ENCODE data around the gene KCTD10. TPM values are rescaled to one million over a fixed set of nuclear protein-coding genes. Genes with fewer than 3 reads are reported as not detected.

KCTD10 gene
- total and polyA plus RNA-seq, 10 of the 15 experiments (the other 5 are each of a cell fraction or from before 2014, with no cell fraction given) = 5.6 to 52.0 (median 34.2) TPM

DNA sequence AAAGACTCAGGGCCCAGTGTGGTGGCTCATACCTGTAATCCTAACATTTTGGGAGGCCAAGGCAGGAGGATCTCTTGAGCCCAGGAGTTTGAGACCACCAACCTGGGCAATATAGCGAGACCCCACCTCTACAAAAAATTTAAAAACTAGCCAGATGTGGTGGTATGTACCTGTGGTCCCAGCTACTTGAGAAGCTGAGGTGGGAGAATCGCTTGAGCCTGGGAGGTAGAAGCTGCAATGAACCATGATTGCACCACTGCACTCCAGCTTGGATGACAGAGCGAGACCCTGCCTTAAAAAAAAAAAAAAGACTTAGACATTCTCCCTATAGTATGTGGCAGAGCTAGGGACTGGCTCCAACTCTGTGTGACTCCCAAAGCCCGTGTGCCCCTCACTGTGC, 3.3 kb upstream of the KCTD10 start:
- Histone ChIP-seq H3K79me2 (ENCODE audit: control insufficient read depth, insufficient read depth, low read length) (peaks cover 30% of the 10 kb centered on the region), H3K9ac (ENCODE audit: control insufficient read depth, insufficient read depth, low read length) (no peak overlapping the region), H3K4me3 (no peak overlapping the region), H2AFZ (ENCODE audit: control insufficient read depth, low read depth, low read length) (no peak overlapping the region), H3K4me2 (ENCODE audit: control insufficient read depth, insufficient read depth) (no peak overlapping the region), H3K27ac (ENCODE audit: control insufficient read depth, insufficient read depth) (no peak overlapping the region), H3K9me3 (replicated peaks; ENCODE audit: control insufficient read depth, insufficient read depth, low read length) (no peaks in the 10 kb centered on the region), H3K36me3 (ENCODE audit: control insufficient read depth in 2 of 2, insufficient read depth in 2 of 2, low read length in 1 of 2) (peaks cover 0 to 4% of the 10 kb centered on the region in 2 experiments; a peak in 2 of 4 replicates), H3K4me1 (ENCODE audit: control insufficient read depth, insufficient read depth, low read length) (peaks cover 7% of the 10 kb centered on the region; the same call in 1 of the 2 replicates), H3K27me3 (replicated peaks in 1 of 2; ENCODE audit: control insufficient read depth in 2 of 2, insufficient read depth in 2 of 2, low read length in 1 of 2) (no peaks in the 10 kb centered on the region), H4K20me1 (ENCODE audit: control insufficient read depth, insufficient read depth) (no peaks in the 10 kb centered on the region; the same call in 1 of the 2 replicates)
- 84% methylated on average over 4 of the region's 4 CpGs for WGBS (ENCODE audit: insufficient coverage, insufficient replicate concordance, low lambda C conversion rate, missing lambda C conversion rate)
- SMC1A ChIA-PET (ENCODE audit: uncharacterized antibody, unreplicated experiment) = no interaction called here
- POLR2A ChIA-PET = interaction anchor here (0.7 kb wide), 1 partner anchor 382 kb away, joined by 4 read pairs; no protein-coding TSS in a partner anchor
- ATAC-seq (no peak), DNase-seq (ENCODE audit: low read depth, low spot score) (no peak), FAIRE-seq (no peak)
- intact Hi-C loops (cut with micrococcal nuclease; ENCODE audit: unreplicated experiment) = no loop called here
- TF ChIP-seq SMAD1 (IDR thresholded peaks at IDR 0.05; ENCODE audit: low read depth, partially characterized antibody) = no peak
- TF ChIP-seq, protein P1, sequence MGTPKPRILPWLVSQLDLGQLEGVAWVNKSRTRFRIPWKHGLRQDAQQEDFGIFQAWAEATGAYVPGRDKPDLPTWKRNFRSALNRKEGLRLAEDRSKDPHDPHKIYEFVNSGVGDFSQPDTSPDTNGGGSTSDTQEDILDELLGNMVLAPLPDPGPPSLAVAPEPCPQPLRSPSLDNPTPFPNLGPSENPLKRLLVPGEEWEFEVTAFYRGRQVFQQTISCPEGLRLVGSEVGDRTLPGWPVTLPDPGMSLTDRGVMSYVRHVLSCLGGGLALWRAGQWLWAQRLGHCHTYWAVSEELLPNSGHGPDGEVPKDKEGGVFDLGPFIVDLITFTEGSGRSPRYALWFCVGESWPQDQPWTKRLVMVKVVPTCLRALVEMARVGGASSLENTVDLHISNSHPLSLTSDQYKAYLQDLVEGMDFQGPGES (IDR thresholded peaks at IDR 0.05) = no peak
- TF ChIP-seq SREBF2 (IDR thresholded peaks at IDR 0.05; ENCODE audit: low read length) = no peak
- no peak for TF ChIP-seq MEF2B (IDR thresholded peaks at IDR 0.05; ENCODE audit: partially characterized antibody, poor library complexity, severe bottlenecking)
- TF ChIP-seq BHLHE40 (IDR thresholded peaks at IDR 0.05; ENCODE audit: borderline replicate concordance in 1 of 2, low read depth in 2 of 2, low read length in 1 of 2) = no peak
- TF ChIP-seq CBX5 (IDR thresholded peaks at IDR 0.05; ENCODE audit: low read depth) = no peak
- TF ChIP-seq MXI1 (IDR thresholded peaks at IDR 0.05; ENCODE audit: low read depth, low read length) = no peak
- TF ChIP-seq NFYA (IDR thresholded peaks at IDR 0.05; ENCODE audit: borderline replicate concordance, low read depth, low read length) = no peak
- no peak for TF ChIP-seq SIX5 (IDR thresholded peaks at IDR 0.05; ENCODE audit: low read depth, low read length, severe bottlenecking)
- TF ChIP-seq CBFB (IDR thresholded peaks at IDR 0.05; ENCODE audit: low read depth) = no peak
- no peak for TF ChIP-seq ETV6 (conservative IDR thresholded peaks at IDR 0.05 in 1 of 2, IDR thresholded peaks at IDR 0.05 in 1 of 2; ENCODE audit: borderline replicate concordance in 1 of 2, low read depth in 1 of 2)
- no peak for TF ChIP-seq NRF1 (conservative IDR thresholded peaks at IDR 0.05; ENCODE audit: low read depth, low read length)
- CTCF ChIA-PET = interaction anchor here (1.3 kb wide), 1 partner anchor 11 kb away, joined by 3 read pairs; no protein-coding TSS in a partner anchor
- RAD21 ChIA-PET (ENCODE audit: unreplicated experiment) = no interaction called here
- in situ Hi-C loops (cut with MboI) = no loop called here
- BruUV-seq (replicated peaks) = no TSS peak
